ENCODE results near the gene TLR10. TPM values are rescaled to one million over a fixed set of nuclear protein-coding genes. Genes with fewer than 3 reads are reported as not detected.

The TLR10 gene
- total RNA-seq, 1 donor from 2014 or later, result not detected

GRCh38 chr4:38765382-38765781 lies 17.4 kb downstream of the TLR10 start:
- no peak for DNase-seq (ENCODE audit: extremely low spot score in 2 of 2)
- Histone ChIP-seq H3K9me3 (no peaks in the 10 kb centered on the region), H3K27me3 (no peaks in the 10 kb centered on the region), H3K4me1 (no peaks in the 10 kb centered on the region), H3K36me3 (no peaks in the 10 kb centered on the region), H3K4me3 (no peak overlapping the region), H3K27ac (no peak overlapping the region)
- intact Hi-C loops (cut with DNase I), result no loop called here
- no peak for TF ChIP-seq CTCF (IDR thresholded peaks at IDR 0.05)
- TF ChIP-seq POLR2AphosphoS5 (IDR thresholded peaks at IDR 0.05; ENCODE audit: insufficient read depth in 1 of 2, low read depth in 1 of 2), result no peak
- no peak for TF ChIP-seq POLR2A (IDR thresholded peaks at IDR 0.05)

GRCh38 chr4:38764277-38764676 lies 18.5 kb downstream of the TLR10 start:
- no peak for DNase-seq (ENCODE audit: extremely low spot score in 2 of 2)
- Histone ChIP-seq H3K27me3 (no peaks in the 10 kb centered on the region), H3K27ac (no peak overlapping the region), H3K4me3 (no peak overlapping the region), H3K4me1 (no peaks in the 10 kb centered on the region), H3K9me3 (no peaks in the 10 kb centered on the region), H3K36me3 (no peaks in the 10 kb centered on the region)
- intact Hi-C loops (cut with DNase I), result no loop called here
- no peak for TF ChIP-seq POLR2AphosphoS5 (IDR thresholded peaks at IDR 0.05; ENCODE audit: insufficient read depth in 1 of 2, low read depth in 1 of 2)
- no peak for TF ChIP-seq CTCF (IDR thresholded peaks at IDR 0.05)
- no peak for TF ChIP-seq POLR2A (IDR thresholded peaks at IDR 0.05)

- DNase-seq (ENCODE audit: extremely low spot score in 2 of 2), result no peak
- no peaks in the 10 kb centered on the region for H3K36me3 ChIP-seq
- no peaks in the 10 kb centered on the region for H3K4me1 ChIP-seq
- intact Hi-C loops (cut with DNase I), result no loop called here
- H3K27me3 ChIP-seq, result no peaks in the 10 kb centered on the region
- H3K27ac ChIP-seq, result no peak overlapping the region
- H3K4me3 ChIP-seq, result no peak overlapping the region
- no peak for TF ChIP-seq CTCF (IDR thresholded peaks at IDR 0.05)
- no peak for TF ChIP-seq POLR2AphosphoS5 (IDR thresholded peaks at IDR 0.05; ENCODE audit: insufficient read depth in 1 of 2, low read depth in 1 of 2)
- TF ChIP-seq POLR2A (IDR thresholded peaks at IDR 0.05), result no peak
- no peaks in the 10 kb centered on the region for H3K9me3 ChIP-seq
Measured at GRCh38 chr4:38762560-38762959, 20.2 kb downstream of the TLR10 start.

- Histone ChIP-seq H3K4me3 (no peak overlapping the region), H3K4me1 (no peaks in the 10 kb centered on the region), H3K36me3 (no peaks in the 10 kb centered on the region), H3K27me3 (no peaks in the 10 kb centered on the region), H3K27ac (no peak overlapping the region), H3K9me3 (no peaks in the 10 kb centered on the region)
- no peak for DNase-seq (ENCODE audit: extremely low spot score in 2 of 2)
- TF ChIP-seq CTCF (IDR thresholded peaks at IDR 0.05), result no peak
- no peak for TF ChIP-seq POLR2A (IDR thresholded peaks at IDR 0.05)
- TF ChIP-seq POLR2AphosphoS5 (IDR thresholded peaks at IDR 0.05; ENCODE audit: insufficient read depth in 1 of 2, low read depth in 1 of 2), result no peak
- intact Hi-C loops (cut with DNase I), result no loop called here
Measured at GRCh38 chr4:38759790-38760122, 23.0 kb downstream of the TLR10 start.

- no peaks in the 10 kb centered on the region for H3K4me1 ChIP-seq
Measured at GRCh38 chr4:38759113-38759789, 23.5 kb downstream of the TLR10 start.

More at GRCh38 chr4:38759113-38759789, 23.5 kb downstream of the TLR10 start:
- Histone ChIP-seq H3K4me3 (no peak overlapping the region), H3K9me3 (no peaks in the 10 kb centered on the region), H3K36me3 (no peaks in the 10 kb centered on the region), H3K27ac (no peak overlapping the region), H3K27me3 (no peaks in the 10 kb centered on the region)
- DNase-seq (ENCODE audit: extremely low spot score in 2 of 2), result no peak
- intact Hi-C loops (cut with DNase I), result no loop called here
- peak; percentile 38 to 77 (median 71) for TF ChIP-seq CTCF (IDR thresholded peaks at IDR 0.05)
- TF ChIP-seq POLR2AphosphoS5 (IDR thresholded peaks at IDR 0.05; ENCODE audit: insufficient read depth in 1 of 2, low read depth in 1 of 2), result no peak
- TF ChIP-seq POLR2A (IDR thresholded peaks at IDR 0.05), result no peak

Measured in vagina (tissue), 2 donors.